K562 (cell line): ENCODE results near the gene UTRN. TPM values are rescaled to one million over a fixed set of nuclear protein-coding genes. Genes with fewer than 3 reads are reported as not detected.

Source experiments
- ATAC-seq: fragments of 200-7000 bp; cut with Tn5 transposase; 3 replicates; pipeline ENCODE4 v1.9.1; 2020; ENCODE audit warnings: moderate library complexity
- BruUV-seq: library from RNA; stranded (reverse); fragments of 400-500 nt; replicated peaks from 2 replicates; lab custom pipeline; 2021; lab: Mats Ljungman, UMichigan
- CTCF ChIA-PET: fragments of 300-600 bp; formaldehyde crosslinking; extraction: SDS; loops from one replicate; lab custom pipeline; 2021; ENCODE audit warnings: low intra/inter-chr PET ratio; lab: Yijun Ruan, JAX
- POLR2A ChIA-PET: fragments of 300-600, 350-650 bp; sonication (Branson Sonifier 250); formaldehyde crosslinking; extraction: SDS; loops from one replicate; lab custom pipeline; 2021; ENCODE audit warnings: antibody characterized with exemption, inconsistent platforms; lab: Yijun Ruan, JAX
- DNase-seq, 4 experiments: peaks; one replicate each; pipeline versions ENCODE4 v3.0.0 to v3.0.0-alpha.2; 2011 to 2018; ENCODE audit warnings: low spot score in 3 of 4, mixed read lengths in 3 of 4; ENCODE audit errors: extremely low read depth in 1 of 4
- FAIRE-seq: peaks from 2 replicates; lab custom pipeline; 2011; peaks lifted over from hg19 to GRCh38; lab: Jason Lieb, UNC
- H2AFZ ChIP-seq: 2 replicates; pipeline ENCODE4 v1.6.0; 2011; ENCODE audit warnings: low read depth, low read length, control low read depth, inconsistent platforms
- H3K27ac ChIP-seq: fragments of 200-600 bp; 3 replicates; pipeline ENCODE4 v1.8.0; 2011; ENCODE audit warnings: low read depth, mild to moderate bottlenecking, control low read depth, inconsistent platforms, low read length, moderate library complexity, mixed read lengths; ENCODE audit errors: extremely low read depth
- H3K27me3 ChIP-seq, 2 experiments: fragments of 300-600 bp in 1 of 2; 2 replicates in 1 of 2; 3 replicates in 1 of 2; pipeline versions ENCODE4 v1.6.0 to v1.8.0; 2011; ENCODE audit warnings: inconsistent platforms in 2 of 2, low read length in 2 of 2, mild to moderate bottlenecking in 1 of 2, mixed read lengths in 1 of 2, moderate library complexity in 1 of 2; ENCODE audit not compliant: control insufficient read depth in 2 of 2, insufficient read depth in 2 of 2
- H3K36me3 ChIP-seq: fragments of 300-600 bp; 3 replicates; pipeline ENCODE4 v1.8.0; 2011; ENCODE audit warnings: mild to moderate bottlenecking, low read length, inconsistent platforms; ENCODE audit not compliant: control insufficient read depth, insufficient read depth
- H3K4me1 ChIP-seq, 2 experiments: fragments of 200-600 bp in 1 of 2; replicated peaks in 1 of 2; 2 replicates in 1 of 2; 3 replicates in 1 of 2; pipeline versions ENCODE4 v1.5.1 to v1.8.0; 2011; ENCODE audit warnings: inconsistent platforms in 2 of 2, low read length in 2 of 2, mild to moderate bottlenecking in 1 of 2, mixed read lengths in 1 of 2, moderate library complexity in 1 of 2; ENCODE audit not compliant: control insufficient read depth in 2 of 2, insufficient read depth in 2 of 2
- H3K4me2 ChIP-seq: 2 replicates; pipeline ENCODE4 v1.6.1; 2011; ENCODE audit warnings: low read length, control low read depth, inconsistent platforms, mixed read lengths; ENCODE audit not compliant: insufficient read depth
- H3K4me3 ChIP-seq: fragments of 200-600 bp; sonication (generic), shearing (Covaris generic); 2 replicates; pipeline ENCODE4 v1.5.1; 2016; ENCODE audit warnings: control low read depth, inconsistent platforms
- H3K79me2 ChIP-seq: fragments of 200-600 bp; 3 replicates; pipeline ENCODE4 v1.8.0; 2011; ENCODE audit warnings: low read length, inconsistent platforms; ENCODE audit not compliant: control insufficient read depth, insufficient read depth
- H3K9ac ChIP-seq, 2 experiments: 2 replicates each; pipeline versions ENCODE4 v1.6.0 to v1.6.1; 2011; ENCODE audit warnings: low read depth in 2 of 2, low read length in 2 of 2, control low read depth in 1 of 2, inconsistent platforms in 1 of 2, mild to moderate bottlenecking in 1 of 2, mixed read lengths in 1 of 2; ENCODE audit not compliant: insufficient read depth in 1 of 2
- H3K9me1 ChIP-seq: one replicate; pipeline ENCODE4 v1.6.0; 2011; ENCODE audit warnings: inconsistent platforms, mild to moderate bottlenecking, low read length, moderate library complexity; ENCODE audit not compliant: control insufficient read depth, insufficient read depth
- H3K9me3 ChIP-seq: replicated peaks from 2 replicates; pipeline ENCODE4 v1.5.1; 2011; ENCODE audit warnings: low read depth, low read length, inconsistent platforms; ENCODE audit not compliant: control insufficient read depth, insufficient read depth
- H4K20me1 ChIP-seq: replicated peaks from 2 replicates; pipeline ENCODE4 v1.6.1; 2011; ENCODE audit warnings: low read length, inconsistent platforms, mixed read lengths; ENCODE audit not compliant: control insufficient read depth, insufficient read depth
- EP400 ChIP-seq: fragments of 450-650 bp; IDR thresholded peaks from 2 replicates; pipeline ENCODE4 v1.6.1; 2017; ENCODE audit warnings: antibody characterized with exemption, mild to moderate bottlenecking, moderate library complexity
- HDAC1 ChIP-seq, 2 experiments: fragments of 450-650 bp; IDR thresholded peaks; 2 replicates each; pipeline ENCODE4 v1.6.1; 2016 to 2017; ENCODE audit warnings: inconsistent platforms in 1 of 2, mild to moderate bottlenecking in 1 of 2, moderate library complexity in 1 of 2
- KDM2B ChIP-seq: fragments of 250-450 bp; sonication (Bioruptor Pico); IDR thresholded peaks from 2 replicates; pipeline ENCODE4 v1.8.0; 2021; ENCODE audit warnings: mild to moderate bottlenecking, moderate library complexity
- NCOA2 ChIP-seq, 2 experiments: fragments of 450-650 bp; IDR thresholded peaks; 2 replicates each; pipeline ENCODE4 v1.6.1; 2018; ENCODE audit warnings: mild to moderate bottlenecking in 2 of 2, moderate library complexity in 1 of 2; ENCODE audit not compliant: partially characterized antibody in 2 of 2
- RBM25 ChIP-seq: fragments of 200-400 bp; formaldehyde crosslinking; IDR thresholded peaks from 2 replicates; pipeline ENCODE4 v1.6.1; 2018; ENCODE audit warnings: low read length, low read depth, moderate library complexity; ENCODE audit not compliant: severe bottlenecking
- SIX5 ChIP-seq, 2 experiments: IDR thresholded peaks; 2 replicates each; pipeline ENCODE4 v1.6.1; 2011; ENCODE audit warnings: low read length in 2 of 2, borderline replicate concordance in 1 of 2, low read depth in 1 of 2, mild to moderate bottlenecking in 1 of 2, moderate library complexity in 1 of 2; ENCODE audit not compliant: insufficient read depth in 1 of 2
- TEAD4 ChIP-seq, 2 experiments: sonication (generic) in 1 of 2; formaldehyde crosslinking in 1 of 2; IDR thresholded peaks; 2 replicates each; pipeline versions ENCODE4 v1.6.1 to v1.8.0; 2012 to 2022; ENCODE audit warnings: borderline replicate concordance in 1 of 2, inconsistent platforms in 1 of 2, low read length in 1 of 2, mild to moderate bottlenecking in 1 of 2, missing genetic modification reagents in 1 of 2
- TRIM24 ChIP-seq, 2 experiments: fragments of 450-650 bp; IDR thresholded peaks; 2 replicates each; pipeline ENCODE4 v1.6.1; 2016
- ZBTB17 ChIP-seq: fragments of 450-650 bp; formaldehyde crosslinking; IDR thresholded peaks from 2 replicates; pipeline ENCODE4 v1.4.0; 2020; ENCODE audit warnings: mild to moderate bottlenecking
- ZNF175 ChIP-seq: fragments of 200-800 bp; sonication (Bioruptor generic); IDR thresholded peaks from 2 replicates; pipeline ENCODE4 v1.6.1; 2016; ENCODE audit warnings: low read depth, mild to moderate bottlenecking, missing genetic modification characterization, missing compliant biosample characterization
- ZNF668 ChIP-seq: fragments of 250-450 bp; sonication (Bioruptor Pico); IDR thresholded peaks from 2 replicates; pipeline ENCODE4 v1.8.0; 2022; ENCODE audit warnings: mild to moderate bottlenecking, inconsistent platforms
- ZNF696 ChIP-seq: fragments of 250-450 bp; sonication (Bioruptor Pico); conservative IDR thresholded peaks from 2 replicates; pipeline ENCODE4 v1.4.0; 2020; ENCODE audit warnings: mild to moderate bottlenecking, moderate library complexity
- WGBS: fragments of 100-300 bp; shearing (Covaris generic); methylation state at CpG from one replicate; pipeline ENCODE4 v1.1.6; 2016; ENCODE audit warnings: low coverage, mixed read lengths; ENCODE audit not compliant: insufficient coverage; ENCODE audit errors: missing lambda C conversion rate; 5-methylcytosine and 5-hydroxymethylcytosine counted together
- in situ Hi-C: fragments of 300-500 bp; cut with MboI; formaldehyde crosslinking; loops from 4 replicates; pipeline ENCODE4 v1.15.0; 2018; ENCODE audit warnings: inconsistent platforms, mixed read lengths
- intact Hi-C: fragments of 100-400 bp; cut with micrococcal nuclease; formaldehyde crosslinking; loops from 2 replicates; pipeline ENCODE4 v1.14.2; 2022
- polyA plus RNA-seq, 8 experiments: library from polyadenylated mRNA; depleted of rRNA in 4 of 8; stranded (reverse) in 5 of 8; unstranded in 3 of 8; fragments of >200 nt; fragmentation: Nextera tagmentation in 2 of 8; fragmentation: Illumina TruSeq in 1 of 8; extraction: Ambion mirVana in 2 of 8; extraction: Trizol in 1 of 8; gene quantifications; 2 replicates each; pipeline versions ENCODE4 v1.2.1 to v1.2.3, GENCODE V29; 2011 to 2014; ENCODE audit warnings: inconsistent platforms in 1 of 8, missing spikeins in 1 of 8
- total RNA-seq, 7 experiments: library from RNA; depleted of rRNA in 6 of 7; stranded (reverse); fragments of >200 nt in 6 of 7; fragmentation: Illumina TruSeq in 2 of 7; extraction: Trizol in 2 of 7; gene quantifications; 2 replicates each; pipeline versions ENCODE4 v1.2.1 to v1.2.3, GENCODE V29; 2011 to 2021; ENCODE audit warnings: low replicate concordance in 1 of 7
- TF ChIP-seq, protein P1 (sequence below): fragments of 450-650 bp; IDR thresholded peaks from 2 replicates; pipeline ENCODE4 v1.6.1; 2018; ENCODE audit not compliant: partially characterized antibody
- TF ChIP-seq, protein P2 (sequence below): fragments of 450-650 bp; IDR thresholded peaks from 2 replicates; pipeline ENCODE4 v1.6.1; 2018; ENCODE audit warnings: mild to moderate bottlenecking, low read depth; ENCODE audit not compliant: partially characterized antibody

UTRN gene
- total and polyA plus RNA-seq, 9 of the 15 experiments (the other 6 are each of a cell fraction or from before 2014, with no cell fraction given): 0.94 to 22.4 (median 10.0) TPM

GRCh38 chr6:144265061-144265357 lies 20.1 kb upstream of the UTRN start:
- no peaks in the 10 kb centered on the region for H3K9me1 ChIP-seq
- H3K27ac ChIP-seq: no peak overlapping the region
- 12% methylated on average over 4 of the region's 4 CpGs for WGBS
- in situ Hi-C loops: no loop called here
- FAIRE-seq (no peak), DNase-seq (no peak), ATAC-seq (no peak)
- H3K9me3 ChIP-seq: no peaks in the 10 kb centered on the region
- POLR2A ChIA-PET: no interaction called here
- H3K4me3 ChIP-seq: no peak overlapping the region
- no TSS peak for BruUV-seq
- H3K4me1 ChIP-seq: no peaks in the 10 kb centered on the region
- H3K4me2 ChIP-seq: no peak overlapping the region
- no peaks in the 10 kb centered on the region for H3K79me2 ChIP-seq
- H2AFZ ChIP-seq: peak overlapping the region; percentile 43; the same call in 1 of the 2 replicates
- H3K36me3 ChIP-seq: no peaks in the 10 kb centered on the region
- CTCF ChIA-PET: no interaction called here
- TF ChIP-seq SIX5 (IDR thresholded peaks at IDR 0.05; ENCODE audit: borderline replicate concordance in 1 of 2, insufficient read depth in 1 of 2, low read depth in 1 of 2, low read length in 2 of 2) (no peak), ZNF668 (CRISPR knock-in tag) (no peak), TEAD4 (IDR thresholded peaks at IDR 0.05; ENCODE audit: low read length) (no peak), TEAD4 (CRISPR knock-in tag; IDR thresholded peaks at IDR 0.05; ENCODE audit: borderline replicate concordance) (no peak), KDM2B (CRISPR knock-in tag) (no peak), RBM25 (no peak), HDAC1 (IDR thresholded peaks at IDR 0.05) (no peak), ZNF696 (CRISPR knock-in tag) (no peak), ZBTB17 (no peak), ZNF175 (CRISPR knock-in tag) (no peak), TRIM24 (IDR thresholded peaks at IDR 0.05) (no peak), EP400 (no peak), NCOA2 (IDR thresholded peaks at IDR 0.05; ENCODE audit: partially characterized antibody in 2 of 2) (no peak)
- TF ChIP-seq, protein P1, sequence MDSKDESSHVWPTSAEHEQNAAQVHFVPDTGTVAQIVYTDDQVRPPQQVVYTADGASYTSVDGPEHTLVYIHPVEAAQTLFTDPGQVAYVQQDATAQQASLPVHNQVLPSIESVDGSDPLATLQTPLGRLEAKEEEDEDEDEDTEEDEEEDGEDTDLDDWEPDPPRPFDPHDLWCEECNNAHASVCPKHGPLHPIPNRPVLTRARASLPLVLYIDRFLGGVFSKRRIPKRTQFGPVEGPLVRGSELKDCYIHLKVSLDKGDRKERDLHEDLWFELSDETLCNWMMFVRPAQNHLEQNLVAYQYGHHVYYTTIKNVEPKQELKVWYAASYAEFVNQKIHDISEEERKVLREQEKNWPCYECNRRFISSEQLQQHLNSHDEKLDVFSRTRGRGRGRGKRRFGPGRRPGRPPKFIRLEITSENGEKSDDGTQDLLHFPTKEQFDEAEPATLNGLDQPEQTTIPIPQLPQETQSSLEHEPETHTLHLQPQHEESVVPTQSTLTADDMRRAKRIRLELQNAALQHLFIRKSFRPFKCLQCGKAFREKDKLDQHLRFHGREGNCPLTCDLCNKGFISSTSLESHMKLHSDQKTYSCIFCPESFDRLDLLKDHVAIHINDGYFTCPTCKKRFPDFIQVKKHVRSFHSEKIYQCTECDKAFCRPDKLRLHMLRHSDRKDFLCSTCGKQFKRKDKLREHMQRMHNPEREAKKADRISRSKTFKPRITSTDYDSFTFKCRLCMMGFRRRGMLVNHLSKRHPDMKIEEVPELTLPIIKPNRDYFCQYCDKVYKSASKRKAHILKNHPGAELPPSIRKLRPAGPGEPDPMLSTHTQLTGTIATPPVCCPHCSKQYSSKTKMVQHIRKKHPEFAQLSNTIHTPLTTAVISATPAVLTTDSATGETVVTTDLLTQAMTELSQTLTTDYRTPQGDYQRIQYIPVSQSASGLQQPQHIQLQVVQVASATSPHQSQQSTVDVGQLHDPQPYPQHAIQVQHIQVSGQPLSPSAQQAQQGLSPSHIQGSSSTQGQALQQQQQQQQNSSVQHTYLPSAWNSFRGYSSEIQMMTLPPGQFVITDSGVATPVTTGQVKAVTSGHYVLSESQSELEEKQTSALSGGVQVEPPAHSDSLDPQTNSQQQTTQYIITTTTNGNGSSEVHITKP: no peak
- TF ChIP-seq, protein P2, sequence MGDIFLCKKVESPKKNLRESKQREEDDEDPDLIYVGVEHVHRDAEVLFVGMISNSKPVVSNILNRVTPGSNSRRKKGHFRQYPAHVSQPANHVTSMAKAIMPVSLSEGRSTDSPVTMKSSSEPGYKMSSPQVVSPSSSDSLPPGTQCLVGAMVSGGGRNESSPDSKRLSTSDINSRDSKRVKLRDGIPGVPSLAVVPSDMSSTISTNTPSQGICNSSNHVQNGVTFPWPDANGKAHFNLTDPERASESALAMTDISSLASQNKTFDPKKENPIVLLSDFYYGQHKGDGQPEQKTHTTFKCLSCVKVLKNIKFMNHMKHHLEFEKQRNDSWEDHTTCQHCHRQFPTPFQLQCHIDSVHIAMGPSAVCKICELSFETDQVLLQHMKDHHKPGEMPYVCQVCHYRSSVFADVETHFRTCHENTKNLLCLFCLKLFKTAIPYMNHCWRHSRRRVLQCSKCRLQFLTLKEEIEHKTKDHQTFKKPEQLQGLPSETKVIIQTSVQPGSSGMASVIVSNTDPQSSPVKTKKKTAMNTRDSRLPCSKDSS: no peak
- no peaks in the 10 kb centered on the region for H4K20me1 ChIP-seq
- no peak overlapping the region for H3K9ac ChIP-seq
- no peaks in the 10 kb centered on the region for H3K27me3 ChIP-seq
- intact Hi-C loops: no loop called here
